K562 (cell line): ENCODE measurements around the gene CSRNP2. TPM values are rescaled to one million over a fixed set of nuclear protein-coding genes. Genes with fewer than 3 reads are reported as not detected.

Source experiments
- ATAC-seq: fragments of 200-7000 bp; cut with Tn5 transposase; 3 replicates; pipeline ENCODE4 v1.9.1; 2020; ENCODE audit warnings: moderate library complexity
- BruUV-seq: library from RNA; stranded (reverse); fragments of 400-500 nt; replicated peaks from 2 replicates; lab custom pipeline; 2021; lab: Mats Ljungman, UMichigan
- CTCF ChIA-PET: fragments of 300-600 bp; formaldehyde crosslinking; extraction: SDS; loops from one replicate; lab custom pipeline; 2021; ENCODE audit warnings: low intra/inter-chr PET ratio; lab: Yijun Ruan, JAX
- POLR2A ChIA-PET: fragments of 300-600, 350-650 bp; sonication (Branson Sonifier 250); formaldehyde crosslinking; extraction: SDS; loops from one replicate; lab custom pipeline; 2021; ENCODE audit warnings: antibody characterized with exemption, inconsistent platforms; lab: Yijun Ruan, JAX
- DNase-seq, 4 experiments: peaks; one replicate each; pipeline versions ENCODE4 v3.0.0 to v3.0.0-alpha.2; 2011 to 2018; ENCODE audit warnings: low spot score in 3 of 4, mixed read lengths in 3 of 4; ENCODE audit errors: extremely low read depth in 1 of 4
- FAIRE-seq: peaks from 2 replicates; lab custom pipeline; 2011; peaks lifted over from hg19 to GRCh38; lab: Jason Lieb, UNC
- H2AFZ ChIP-seq: 2 replicates; pipeline ENCODE4 v1.6.0; 2011; ENCODE audit warnings: low read depth, low read length, control low read depth, inconsistent platforms
- H3K27ac ChIP-seq: fragments of 200-600 bp; 3 replicates; pipeline ENCODE4 v1.8.0; 2011; ENCODE audit warnings: low read depth, mild to moderate bottlenecking, control low read depth, inconsistent platforms, low read length, moderate library complexity, mixed read lengths; ENCODE audit errors: extremely low read depth
- H3K27me3 ChIP-seq, 2 experiments: fragments of 300-600 bp in 1 of 2; 2 replicates in 1 of 2; 3 replicates in 1 of 2; pipeline versions ENCODE4 v1.6.0 to v1.8.0; 2011; ENCODE audit warnings: inconsistent platforms in 2 of 2, low read length in 2 of 2, mild to moderate bottlenecking in 1 of 2, mixed read lengths in 1 of 2, moderate library complexity in 1 of 2; ENCODE audit not compliant: control insufficient read depth in 2 of 2, insufficient read depth in 2 of 2
- H3K36me3 ChIP-seq: fragments of 300-600 bp; 3 replicates; pipeline ENCODE4 v1.8.0; 2011; ENCODE audit warnings: mild to moderate bottlenecking, low read length, inconsistent platforms; ENCODE audit not compliant: control insufficient read depth, insufficient read depth
- H3K4me1 ChIP-seq, 2 experiments: fragments of 200-600 bp in 1 of 2; replicated peaks in 1 of 2; 2 replicates in 1 of 2; 3 replicates in 1 of 2; pipeline versions ENCODE4 v1.5.1 to v1.8.0; 2011; ENCODE audit warnings: inconsistent platforms in 2 of 2, low read length in 2 of 2, mild to moderate bottlenecking in 1 of 2, mixed read lengths in 1 of 2, moderate library complexity in 1 of 2; ENCODE audit not compliant: control insufficient read depth in 2 of 2, insufficient read depth in 2 of 2
- H3K4me2 ChIP-seq: 2 replicates; pipeline ENCODE4 v1.6.1; 2011; ENCODE audit warnings: low read length, control low read depth, inconsistent platforms, mixed read lengths; ENCODE audit not compliant: insufficient read depth
- H3K4me3 ChIP-seq: fragments of 200-600 bp; sonication (generic), shearing (Covaris generic); 2 replicates; pipeline ENCODE4 v1.5.1; 2016; ENCODE audit warnings: control low read depth, inconsistent platforms
- H3K79me2 ChIP-seq: fragments of 200-600 bp; 3 replicates; pipeline ENCODE4 v1.8.0; 2011; ENCODE audit warnings: low read length, inconsistent platforms; ENCODE audit not compliant: control insufficient read depth, insufficient read depth
- H3K9ac ChIP-seq, 2 experiments: 2 replicates each; pipeline versions ENCODE4 v1.6.0 to v1.6.1; 2011; ENCODE audit warnings: low read depth in 2 of 2, low read length in 2 of 2, control low read depth in 1 of 2, inconsistent platforms in 1 of 2, mild to moderate bottlenecking in 1 of 2, mixed read lengths in 1 of 2; ENCODE audit not compliant: insufficient read depth in 1 of 2
- H3K9me1 ChIP-seq: one replicate; pipeline ENCODE4 v1.6.0; 2011; ENCODE audit warnings: inconsistent platforms, mild to moderate bottlenecking, low read length, moderate library complexity; ENCODE audit not compliant: control insufficient read depth, insufficient read depth
- H3K9me3 ChIP-seq: replicated peaks from 2 replicates; pipeline ENCODE4 v1.5.1; 2011; ENCODE audit warnings: low read depth, low read length, inconsistent platforms; ENCODE audit not compliant: control insufficient read depth, insufficient read depth
- H4K20me1 ChIP-seq: replicated peaks from 2 replicates; pipeline ENCODE4 v1.6.1; 2011; ENCODE audit warnings: low read length, inconsistent platforms, mixed read lengths; ENCODE audit not compliant: control insufficient read depth, insufficient read depth
- ATF2 ChIP-seq: sonication (generic); formaldehyde crosslinking; IDR thresholded peaks from 2 replicates; pipeline ENCODE4 v1.8.1; 2022; ENCODE audit warnings: missing genetic modification reagents
- BRF2 ChIP-seq: IDR thresholded peaks from 3 replicates; pipeline ENCODE4 v1.6.1; 2011; ENCODE audit warnings: borderline replicate concordance, mild to moderate bottlenecking; ENCODE audit not compliant: insufficient read length, insufficient read depth
- ETS2 ChIP-seq: IDR thresholded peaks from 2 replicates; pipeline ENCODE4 v1.6.1; 2016; ENCODE audit warnings: borderline replicate concordance, missing genetic modification characterization, mild to moderate bottlenecking, moderate library complexity, missing compliant biosample characterization; ENCODE audit not compliant: poor library complexity, severe bottlenecking
- GTF2F1 ChIP-seq: IDR thresholded peaks from 2 replicates; pipeline ENCODE4 v1.6.1; 2011; ENCODE audit warnings: low read depth, low read length, improper control_type of control experiment
- HNRNPLL ChIP-seq: fragments of 200-400 bp; formaldehyde crosslinking; IDR thresholded peaks from 2 replicates; pipeline ENCODE4 v1.6.1; 2017; ENCODE audit warnings: low read length, low read depth, mild to moderate bottlenecking; ENCODE audit not compliant: poor library complexity, severe bottlenecking
- NFIC ChIP-seq: fragments of 450-650 bp; IDR thresholded peaks from 2 replicates; pipeline ENCODE4 v1.6.1; 2017; ENCODE audit warnings: mild to moderate bottlenecking, inconsistent platforms
- SIX5 ChIP-seq, 2 experiments: IDR thresholded peaks; 2 replicates each; pipeline ENCODE4 v1.6.1; 2011; ENCODE audit warnings: low read length in 2 of 2, borderline replicate concordance in 1 of 2, low read depth in 1 of 2, mild to moderate bottlenecking in 1 of 2, moderate library complexity in 1 of 2; ENCODE audit not compliant: insufficient read depth in 1 of 2
- SMARCA5 ChIP-seq: fragments of 450-650 bp; IDR thresholded peaks from 2 replicates; pipeline ENCODE4 v1.6.1; 2016
- SNRNP70 ChIP-seq: fragments of 200-400 bp; formaldehyde crosslinking; optimal IDR thresholded peaks from 2 replicates; pipeline ENCODE3; 2017; ENCODE audit warnings: low read depth, low read length
- TSC22D4 ChIP-seq: fragments of 450-650 bp; IDR thresholded peaks from 2 replicates; pipeline ENCODE4 v1.6.1; 2016; ENCODE audit warnings: missing genetic modification characterization, missing biosample characterization, control low read depth
- ZNF764 ChIP-seq: fragments of 250-450 bp; sonication (Bioruptor Pico); IDR thresholded peaks from 2 replicates; pipeline ENCODE4 v1.4.0; 2020; ENCODE audit warnings: low read depth, mild to moderate bottlenecking, moderate library complexity
- WGBS: fragments of 100-300 bp; shearing (Covaris generic); methylation state at CpG from one replicate; pipeline ENCODE4 v1.1.6; 2016; ENCODE audit warnings: low coverage, mixed read lengths; ENCODE audit not compliant: insufficient coverage; ENCODE audit errors: missing lambda C conversion rate; 5-methylcytosine and 5-hydroxymethylcytosine counted together
- in situ Hi-C: fragments of 300-500 bp; cut with MboI; formaldehyde crosslinking; loops from 4 replicates; pipeline ENCODE4 v1.15.0; 2018; ENCODE audit warnings: inconsistent platforms, mixed read lengths
- intact Hi-C: fragments of 100-400 bp; cut with micrococcal nuclease; formaldehyde crosslinking; loops from 2 replicates; pipeline ENCODE4 v1.14.2; 2022
- polyA plus RNA-seq, 8 experiments: library from polyadenylated mRNA; depleted of rRNA in 4 of 8; stranded (reverse) in 5 of 8; unstranded in 3 of 8; fragments of >200 nt; fragmentation: Nextera tagmentation in 2 of 8; fragmentation: Illumina TruSeq in 1 of 8; extraction: Ambion mirVana in 2 of 8; extraction: Trizol in 1 of 8; gene quantifications; 2 replicates each; pipeline versions ENCODE4 v1.2.1 to v1.2.3, GENCODE V29; 2011 to 2014; ENCODE audit warnings: inconsistent platforms in 1 of 8, missing spikeins in 1 of 8
- total RNA-seq, 7 experiments: library from RNA; depleted of rRNA in 6 of 7; stranded (reverse); fragments of >200 nt in 6 of 7; fragmentation: Illumina TruSeq in 2 of 7; extraction: Trizol in 2 of 7; gene quantifications; 2 replicates each; pipeline versions ENCODE4 v1.2.1 to v1.2.3, GENCODE V29; 2011 to 2021; ENCODE audit warnings: low replicate concordance in 1 of 7
- TF ChIP-seq, protein P1 (sequence below): fragments of 450-650 bp; IDR thresholded peaks from 2 replicates; pipeline ENCODE4 v1.7.1; 2018; ENCODE audit warnings: mild to moderate bottlenecking, low read depth; ENCODE audit not compliant: partially characterized antibody
- TF ChIP-seq, protein P2 (sequence below): fragments of 450-650 bp; IDR thresholded peaks from 2 replicates; pipeline ENCODE4 v1.6.1; 2017; ENCODE audit warnings: mild to moderate bottlenecking, moderate library complexity

The CSRNP2 gene
- total and polyA plus RNA-seq, 9 of the 15 experiments (the other 6 are each of a cell fraction or from before 2014, with no cell fraction given), result 1.6 to 13.9 (median 5.9) TPM

DNA sequence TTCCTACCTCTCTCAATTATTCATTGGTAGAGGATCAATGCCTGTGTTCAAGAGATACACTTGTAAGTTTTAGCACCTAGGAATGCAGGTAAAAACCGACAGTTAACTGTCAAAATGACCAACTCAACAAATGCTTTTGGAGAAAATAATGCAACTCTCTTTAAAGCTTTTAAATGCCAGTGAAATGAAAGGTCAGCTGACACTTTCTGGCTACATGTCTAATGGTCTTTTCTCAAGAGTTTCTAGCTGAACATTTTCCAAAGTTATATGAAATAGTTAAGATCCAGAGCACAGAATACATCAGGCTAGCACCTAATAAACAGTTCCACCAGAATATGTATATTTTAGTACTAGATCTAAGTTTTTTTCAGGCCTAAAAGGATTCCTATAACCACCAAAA, 2.0 kb downstream of the CSRNP2 start:
- ChIA-PET CTCF (no interaction called here), POLR2A (interaction anchor here (0.6 to 3.1 kb wide), 8 partner anchors 7 to 648 kb away, joined by 3 to 25 read pairs (median 4); no protein-coding TSS in a partner anchor)
- BruUV-seq, result no TSS peak
- H3K4me1 ChIP-seq, result peaks cover 14 to 18% of the 10 kb centered on the region in 2 experiments; a peak in 3 of 5 replicates
- no peak for DNase-seq
- 25% methylated on average over 1 of the region's 1 CpG for WGBS
- ATAC-seq, result no peak
- H4K20me1 ChIP-seq, result 0 out of 2 replicates have a peak, but pooled peaks cover 3% of the 10 kb centered on the region
- no peak overlapping the region for H3K4me3 ChIP-seq
- no peaks in the 10 kb centered on the region; a peak in 1 of 5 replicates for H3K27me3 ChIP-seq
- no peak for TF ChIP-seq HNRNPLL
- TF ChIP-seq, protein P1, sequence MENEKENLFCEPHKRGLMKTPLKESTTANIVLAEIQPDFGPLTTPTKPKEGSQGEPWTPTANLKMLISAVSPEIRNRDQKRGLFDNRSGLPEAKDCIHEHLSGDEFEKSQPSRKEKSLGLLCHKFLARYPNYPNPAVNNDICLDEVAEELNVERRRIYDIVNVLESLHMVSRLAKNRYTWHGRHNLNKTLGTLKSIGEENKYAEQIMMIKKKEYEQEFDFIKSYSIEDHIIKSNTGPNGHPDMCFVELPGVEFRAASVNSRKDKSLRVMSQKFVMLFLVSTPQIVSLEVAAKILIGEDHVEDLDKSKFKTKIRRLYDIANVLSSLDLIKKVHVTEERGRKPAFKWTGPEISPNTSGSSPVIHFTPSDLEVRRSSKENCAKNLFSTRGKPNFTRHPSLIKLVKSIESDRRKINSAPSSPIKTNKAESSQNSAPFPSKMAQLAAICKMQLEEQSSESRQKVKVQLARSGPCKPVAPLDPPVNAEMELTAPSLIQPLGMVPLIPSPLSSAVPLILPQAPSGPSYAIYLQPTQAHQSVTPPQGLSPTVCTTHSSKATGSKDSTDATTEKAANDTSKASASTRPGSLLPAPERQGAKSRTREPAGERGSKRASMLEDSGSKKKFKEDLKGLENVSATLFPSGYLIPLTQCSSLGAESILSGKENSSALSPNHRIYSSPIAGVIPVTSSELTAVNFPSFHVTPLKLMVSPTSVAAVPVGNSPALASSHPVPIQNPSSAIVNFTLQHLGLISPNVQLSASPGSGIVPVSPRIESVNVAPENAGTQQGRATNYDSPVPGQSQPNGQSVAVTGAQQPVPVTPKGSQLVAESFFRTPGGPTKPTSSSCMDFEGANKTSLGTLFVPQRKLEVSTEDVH, result no peak
- TF ChIP-seq BRF2, result no peak
- TF ChIP-seq, protein P2, sequence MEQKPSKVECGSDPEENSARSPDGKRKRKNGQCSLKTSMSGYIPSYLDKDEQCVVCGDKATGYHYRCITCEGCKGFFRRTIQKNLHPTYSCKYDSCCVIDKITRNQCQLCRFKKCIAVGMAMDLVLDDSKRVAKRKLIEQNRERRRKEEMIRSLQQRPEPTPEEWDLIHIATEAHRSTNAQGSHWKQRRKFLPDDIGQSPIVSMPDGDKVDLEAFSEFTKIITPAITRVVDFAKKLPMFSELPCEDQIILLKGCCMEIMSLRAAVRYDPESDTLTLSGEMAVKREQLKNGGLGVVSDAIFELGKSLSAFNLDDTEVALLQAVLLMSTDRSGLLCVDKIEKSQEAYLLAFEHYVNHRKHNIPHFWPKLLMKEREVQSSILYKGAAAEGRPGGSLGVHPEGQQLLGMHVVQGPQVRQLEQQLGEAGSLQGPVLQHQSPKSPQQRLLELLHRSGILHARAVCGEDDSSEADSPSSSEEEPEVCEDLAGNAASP, result no peak
- TF ChIP-seq SIX5 (IDR thresholded peaks at IDR 0.05; ENCODE audit: borderline replicate concordance in 1 of 2, insufficient read depth in 1 of 2, low read depth in 1 of 2, low read length in 2 of 2), result no peak
- no peak for TF ChIP-seq SNRNP70
- no peak for TF ChIP-seq ZNF764 (CRISPR knock-in tag)
- TF ChIP-seq SMARCA5, result no peak
- TF ChIP-seq ETS2 (tag), result no peak
- TF ChIP-seq GTF2F1, result no peak
- TF ChIP-seq TSC22D4, result no peak
- no peak for TF ChIP-seq ATF2 (CRISPR knock-in tag)
- TF ChIP-seq NFIC, result no peak
- H2AFZ ChIP-seq, result no peak overlapping the region
- H3K9ac ChIP-seq, result no peak overlapping the region
- H3K9me1 ChIP-seq, result no peaks in the 10 kb centered on the region
- H3K36me3 ChIP-seq, result no peaks in the 10 kb centered on the region
- H3K4me2 ChIP-seq, result no peak overlapping the region
- H3K9me3 ChIP-seq, result no peaks in the 10 kb centered on the region
- H3K79me2 ChIP-seq, result peaks cover 20% of the 10 kb centered on the region
- in situ Hi-C loops (no loop called here), intact Hi-C loops (no loop called here)
- no peak overlapping the region for H3K27ac ChIP-seq
- no peak for FAIRE-seq
